K562 (cell line): ENCODE results near the gene EID2. TPM values are rescaled to one million over a fixed set of nuclear protein-coding genes. Genes with fewer than 3 reads are reported as not detected.

Source experiments
- ATAC-seq: fragments of 200-7000 bp; cut with Tn5 transposase; 3 replicates; pipeline ENCODE4 v1.9.1; 2020; ENCODE audit warnings: moderate library complexity
- BruUV-seq: library from RNA; stranded (reverse); fragments of 400-500 nt; replicated peaks from 2 replicates; lab custom pipeline; 2021; lab: Mats Ljungman, UMichigan
- CTCF ChIA-PET: fragments of 300-600 bp; formaldehyde crosslinking; extraction: SDS; loops from one replicate; lab custom pipeline; 2021; ENCODE audit warnings: low intra/inter-chr PET ratio; lab: Yijun Ruan, JAX
- POLR2A ChIA-PET: fragments of 300-600, 350-650 bp; sonication (Branson Sonifier 250); formaldehyde crosslinking; extraction: SDS; loops from one replicate; lab custom pipeline; 2021; ENCODE audit warnings: antibody characterized with exemption, inconsistent platforms; lab: Yijun Ruan, JAX
- DNase-seq, 4 experiments: peaks; one replicate each; pipeline versions ENCODE4 v3.0.0 to v3.0.0-alpha.2; 2011 to 2018; ENCODE audit warnings: low spot score in 3 of 4, mixed read lengths in 3 of 4; ENCODE audit errors: extremely low read depth in 1 of 4
- FAIRE-seq: peaks from 2 replicates; lab custom pipeline; 2011; peaks lifted over from hg19 to GRCh38; lab: Jason Lieb, UNC
- H2AFZ ChIP-seq: 2 replicates; pipeline ENCODE4 v1.6.0; 2011; ENCODE audit warnings: low read depth, low read length, control low read depth, inconsistent platforms
- H3K27ac ChIP-seq: fragments of 200-600 bp; 3 replicates; pipeline ENCODE4 v1.8.0; 2011; ENCODE audit warnings: low read depth, mild to moderate bottlenecking, control low read depth, inconsistent platforms, low read length, moderate library complexity, mixed read lengths; ENCODE audit errors: extremely low read depth
- H3K27me3 ChIP-seq, 2 experiments: fragments of 300-600 bp in 1 of 2; 2 replicates in 1 of 2; 3 replicates in 1 of 2; pipeline versions ENCODE4 v1.6.0 to v1.8.0; 2011; ENCODE audit warnings: inconsistent platforms in 2 of 2, low read length in 2 of 2, mild to moderate bottlenecking in 1 of 2, mixed read lengths in 1 of 2, moderate library complexity in 1 of 2; ENCODE audit not compliant: control insufficient read depth in 2 of 2, insufficient read depth in 2 of 2
- H3K36me3 ChIP-seq: fragments of 300-600 bp; 3 replicates; pipeline ENCODE4 v1.8.0; 2011; ENCODE audit warnings: mild to moderate bottlenecking, low read length, inconsistent platforms; ENCODE audit not compliant: control insufficient read depth, insufficient read depth
- H3K4me1 ChIP-seq, 2 experiments: fragments of 200-600 bp in 1 of 2; replicated peaks in 1 of 2; 2 replicates in 1 of 2; 3 replicates in 1 of 2; pipeline versions ENCODE4 v1.5.1 to v1.8.0; 2011; ENCODE audit warnings: inconsistent platforms in 2 of 2, low read length in 2 of 2, mild to moderate bottlenecking in 1 of 2, mixed read lengths in 1 of 2, moderate library complexity in 1 of 2; ENCODE audit not compliant: control insufficient read depth in 2 of 2, insufficient read depth in 2 of 2
- H3K4me2 ChIP-seq: 2 replicates; pipeline ENCODE4 v1.6.1; 2011; ENCODE audit warnings: low read length, control low read depth, inconsistent platforms, mixed read lengths; ENCODE audit not compliant: insufficient read depth
- H3K4me3 ChIP-seq: fragments of 200-600 bp; sonication (generic), shearing (Covaris generic); 2 replicates; pipeline ENCODE4 v1.5.1; 2016; ENCODE audit warnings: control low read depth, inconsistent platforms
- H3K79me2 ChIP-seq: fragments of 200-600 bp; 3 replicates; pipeline ENCODE4 v1.8.0; 2011; ENCODE audit warnings: low read length, inconsistent platforms; ENCODE audit not compliant: control insufficient read depth, insufficient read depth
- H3K9ac ChIP-seq, 2 experiments: 2 replicates each; pipeline versions ENCODE4 v1.6.0 to v1.6.1; 2011; ENCODE audit warnings: low read depth in 2 of 2, low read length in 2 of 2, control low read depth in 1 of 2, inconsistent platforms in 1 of 2, mild to moderate bottlenecking in 1 of 2, mixed read lengths in 1 of 2; ENCODE audit not compliant: insufficient read depth in 1 of 2
- H3K9me1 ChIP-seq: one replicate; pipeline ENCODE4 v1.6.0; 2011; ENCODE audit warnings: inconsistent platforms, mild to moderate bottlenecking, low read length, moderate library complexity; ENCODE audit not compliant: control insufficient read depth, insufficient read depth
- H3K9me3 ChIP-seq: replicated peaks from 2 replicates; pipeline ENCODE4 v1.5.1; 2011; ENCODE audit warnings: low read depth, low read length, inconsistent platforms; ENCODE audit not compliant: control insufficient read depth, insufficient read depth
- H4K20me1 ChIP-seq: replicated peaks from 2 replicates; pipeline ENCODE4 v1.6.1; 2011; ENCODE audit warnings: low read length, inconsistent platforms, mixed read lengths; ENCODE audit not compliant: control insufficient read depth, insufficient read depth
- BCOR ChIP-seq: fragments of 450-650 bp; IDR thresholded peaks from 2 replicates; pipeline ENCODE4 v1.6.1; 2016
- BRD4 ChIP-seq: fragments of 200-600 bp; sonication (generic); IDR thresholded peaks from 2 replicates; pipeline ENCODE4 v1.6.1; 2017; ENCODE audit warnings: inconsistent platforms
- CBX2 ChIP-seq: fragments of 200-600 bp; sonication (generic); IDR thresholded peaks from one replicate; pipeline ENCODE4 v1.6.1; 2012; ENCODE audit warnings: mild to moderate bottlenecking, low read length, inconsistent platforms; ENCODE audit not compliant: insufficient read depth, poor library complexity, severe bottlenecking
- CC2D1A ChIP-seq: fragments of 450-650 bp; IDR thresholded peaks from 2 replicates; pipeline ENCODE4 v1.6.1; 2017; ENCODE audit warnings: mild to moderate bottlenecking
- DIDO1 ChIP-seq: fragments of 450-650 bp; IDR thresholded peaks from 2 replicates; pipeline ENCODE4 v1.6.1; 2016; ENCODE audit warnings: low read depth, missing biosample characterization, missing genetic modification characterization
- ELF2 ChIP-seq: fragments of 250-450 bp; sonication (Bioruptor Pico); IDR thresholded peaks from 2 replicates; pipeline ENCODE4 v1.5.0; 2021; ENCODE audit warnings: mild to moderate bottlenecking
- EP300 ChIP-seq: IDR thresholded peaks from 2 replicates; pipeline ENCODE4 v1.6.1; 2012; ENCODE audit warnings: low read length, improper control_type of control experiment
- MBD2 ChIP-seq: sonication (generic); IDR thresholded peaks from 2 replicates; pipeline ENCODE4 v1.6.1; 2016; ENCODE audit warnings: low read depth, borderline replicate concordance
- MCM7 ChIP-seq, 2 experiments: fragments of 450-650 bp; IDR thresholded peaks; 2 replicates each; pipeline ENCODE4 v1.6.1; 2016 to 2018
- MIER1 ChIP-seq: fragments of 450-650 bp; IDR thresholded peaks from 2 replicates; pipeline ENCODE4 v1.6.1; 2016; ENCODE audit warnings: antibody characterized with exemption, mild to moderate bottlenecking, low read depth
- NR3C1 ChIP-seq: sonication (generic); formaldehyde crosslinking; IDR thresholded peaks from 2 replicates; pipeline ENCODE4 v1.8.1; 2022; ENCODE audit warnings: missing genetic modification reagents
- RBM14 ChIP-seq: fragments of 200-400 bp; formaldehyde crosslinking; IDR thresholded peaks from 2 replicates; pipeline ENCODE4 v1.6.1; 2018; ENCODE audit warnings: low read depth, mild to moderate bottlenecking, low read length, moderate library complexity, borderline replicate concordance; ENCODE audit not compliant: insufficient read depth
- TCF7 ChIP-seq: sonication (generic); IDR thresholded peaks from 2 replicates; pipeline ENCODE4 v1.6.1; 2016; ENCODE audit warnings: antibody characterized with exemption, borderline replicate concordance
- ZBTB1 ChIP-seq: sonication (generic); formaldehyde crosslinking; IDR thresholded peaks from 2 replicates; pipeline ENCODE4 v1.8.1; 2023; ENCODE audit warnings: missing genetic modification reagents, low read depth, mild to moderate bottlenecking, borderline replicate concordance
- WGBS: fragments of 100-300 bp; shearing (Covaris generic); methylation state at CpG from one replicate; pipeline ENCODE4 v1.1.6; 2016; ENCODE audit warnings: low coverage, mixed read lengths; ENCODE audit not compliant: insufficient coverage; ENCODE audit errors: missing lambda C conversion rate; 5-methylcytosine and 5-hydroxymethylcytosine counted together
- in situ Hi-C: fragments of 300-500 bp; cut with MboI; formaldehyde crosslinking; loops from 4 replicates; pipeline ENCODE4 v1.15.0; 2018; ENCODE audit warnings: inconsistent platforms, mixed read lengths
- intact Hi-C: fragments of 100-400 bp; cut with micrococcal nuclease; formaldehyde crosslinking; loops from 2 replicates; pipeline ENCODE4 v1.14.2; 2022
- polyA plus RNA-seq, 8 experiments: library from polyadenylated mRNA; depleted of rRNA in 4 of 8; stranded (reverse) in 5 of 8; unstranded in 3 of 8; fragments of >200 nt; fragmentation: Nextera tagmentation in 2 of 8; fragmentation: Illumina TruSeq in 1 of 8; extraction: Ambion mirVana in 2 of 8; extraction: Trizol in 1 of 8; gene quantifications; 2 replicates each; pipeline versions ENCODE4 v1.2.1 to v1.2.3, GENCODE V29; 2011 to 2014; ENCODE audit warnings: inconsistent platforms in 1 of 8, missing spikeins in 1 of 8
- total RNA-seq, 7 experiments: library from RNA; depleted of rRNA in 6 of 7; stranded (reverse); fragments of >200 nt in 6 of 7; fragmentation: Illumina TruSeq in 2 of 7; extraction: Trizol in 2 of 7; gene quantifications; 2 replicates each; pipeline versions ENCODE4 v1.2.1 to v1.2.3, GENCODE V29; 2011 to 2021; ENCODE audit warnings: low replicate concordance in 1 of 7
- TF ChIP-seq, protein P1 (sequence below): sonication (generic); formaldehyde crosslinking; IDR thresholded peaks from 2 replicates; pipeline ENCODE4 v1.8.0; 2022; ENCODE audit warnings: missing genetic modification reagents, mild to moderate bottlenecking, borderline replicate concordance

The EID2 gene
- total and polyA plus RNA-seq, 9 of the 15 experiments (the other 6 are each of a cell fraction or from before 2014, with no cell fraction given), result 2.5 to 18.5 (median 11.3) TPM

DNA sequence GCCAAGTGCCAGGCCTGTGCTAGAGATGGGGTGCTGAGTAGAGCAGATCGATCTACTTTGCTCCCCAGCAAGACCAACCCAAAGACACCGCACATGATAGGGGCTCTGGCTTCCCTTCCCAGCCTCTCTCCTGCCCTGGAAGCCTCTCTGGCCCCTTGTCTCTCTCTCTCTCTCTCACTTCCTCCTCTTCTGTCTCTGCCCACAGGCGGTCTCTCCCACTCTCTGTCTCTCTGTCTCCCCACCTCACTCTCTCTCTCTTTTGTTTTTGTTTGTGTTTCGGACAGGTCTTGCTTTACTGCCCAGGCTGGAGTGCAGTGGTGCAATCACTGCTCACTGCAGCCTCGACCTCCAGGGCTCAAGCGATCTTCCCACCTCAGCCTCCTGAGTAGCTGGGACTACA lies 23.7 kb downstream of the EID2 start:
- 0 out of 4 replicates have a peak, but pooled peaks of 1 of the 2 experiments have one; percentile 9 for TF ChIP-seq MCM7 (IDR thresholded peaks at IDR 0.05)
- no peak for TF ChIP-seq CC2D1A
- TF ChIP-seq BCOR, result peak; percentile 28; the same call in 1 of the 2 replicates
- TF ChIP-seq BRD4, result no peak
- Histone ChIP-seq H3K27ac (no peak overlapping the region), H3K36me3 (no peaks in the 10 kb centered on the region), H3K9ac (peak overlapping the region in 1 of 2 experiments; percentile 2; a peak in 1 of 4 replicates), H3K4me3 (no peak overlapping the region), H3K79me2 (no peaks in the 10 kb centered on the region), H3K9me1 (no peaks in the 10 kb centered on the region), H4K20me1 (no peaks in the 10 kb centered on the region), H2AFZ (no peak overlapping the region), H3K4me1 (peaks cover 21 to 32% of the 10 kb centered on the region in 2 experiments; a peak in 4 of 5 replicates), H3K27me3 (peaks cover 4 to 19% of the 10 kb centered on the region in 2 experiments; a peak in 4 of 5 replicates), H3K4me2 (no peak overlapping the region), H3K9me3 (no peaks in the 10 kb centered on the region)
- intact Hi-C loops (no loop called here), in situ Hi-C loops (no loop called here)
- BruUV-seq, result no TSS peak
- ChIA-PET POLR2A (no interaction called here), CTCF (no interaction called here)
- WGBS, result 34% methylated on average over 6 of the region's 6 CpGs
- DNase-seq (no peak), ATAC-seq (no peak), FAIRE-seq (no peak)

DNA sequence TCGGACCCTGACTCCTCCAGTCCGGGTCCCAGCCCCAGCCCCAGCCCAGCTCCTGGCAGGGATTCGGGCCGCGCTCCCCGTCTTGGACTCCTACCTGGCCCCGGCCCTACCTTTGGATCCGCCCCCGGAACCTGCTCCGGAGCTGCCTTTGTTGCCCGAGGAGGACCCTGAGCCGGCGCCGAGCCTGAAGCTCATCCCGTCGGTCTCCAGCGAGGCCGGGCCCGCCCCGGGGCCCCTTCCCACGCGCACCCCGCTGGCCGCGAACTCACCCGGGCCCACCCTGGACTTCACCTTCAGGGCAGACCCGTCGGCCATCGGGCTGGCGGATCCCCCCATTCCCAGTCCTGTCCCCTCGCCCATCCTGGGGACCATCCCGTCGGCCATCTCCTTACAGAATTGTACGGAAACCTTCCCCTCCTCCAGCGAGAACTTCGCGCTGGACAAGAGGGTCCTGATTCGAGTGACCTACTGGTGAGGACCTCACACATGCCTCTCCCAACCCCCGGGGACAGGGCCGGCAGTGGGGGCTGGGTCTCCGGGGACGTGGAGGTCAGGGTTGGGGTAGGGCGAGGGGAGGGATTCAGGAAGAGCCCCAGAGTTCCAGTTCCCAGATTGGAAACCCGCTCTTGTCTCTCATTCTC lies 24.3 kb downstream of the EID2 start:
- 80% methylated on average over 23 of the region's 44 CpGs for WGBS
- no peak overlapping the region for H3K4me3 ChIP-seq
- no peaks in the 10 kb centered on the region for H3K36me3 ChIP-seq
- H3K27ac ChIP-seq, result no peak overlapping the region
- H3K27me3 ChIP-seq, result peaks cover 4 to 19% of the 10 kb centered on the region in 2 experiments; a peak in 4 of 5 replicates
- no peak overlapping the region for H3K4me2 ChIP-seq
- ATAC-seq (no peak), FAIRE-seq (no peak), DNase-seq (no peak)
- in situ Hi-C loops (no loop called here), intact Hi-C loops (no loop called here)
- no peak overlapping the region for H2AFZ ChIP-seq
- H3K79me2 ChIP-seq, result no peaks in the 10 kb centered on the region
- CTCF ChIA-PET, result no interaction called here
- no peaks in the 10 kb centered on the region for H3K9me3 ChIP-seq
- H3K4me1 ChIP-seq, result peaks cover 21 to 32% of the 10 kb centered on the region in 2 experiments; a peak in 4 of 5 replicates
- H3K9ac ChIP-seq, result no peak overlapping the region; a peak in 1 of 4 replicates
- BruUV-seq, result no TSS peak
- POLR2A ChIA-PET, result no interaction called here
- no peaks in the 10 kb centered on the region for H3K9me1 ChIP-seq
- no peaks in the 10 kb centered on the region for H4K20me1 ChIP-seq
- TF ChIP-seq NR3C1 (CRISPR knock-in tag) (no peak), MIER1 (no peak), CBX2 (no peak), TCF7 (no peak), ZBTB1 (CRISPR knock-in tag) (no peak), RBM14 (no peak), EP300 (no peak), DIDO1 (tag) (no peak), ELF2 (CRISPR knock-in tag) (no peak), MBD2 (no peak)
- TF ChIP-seq, protein P1, sequence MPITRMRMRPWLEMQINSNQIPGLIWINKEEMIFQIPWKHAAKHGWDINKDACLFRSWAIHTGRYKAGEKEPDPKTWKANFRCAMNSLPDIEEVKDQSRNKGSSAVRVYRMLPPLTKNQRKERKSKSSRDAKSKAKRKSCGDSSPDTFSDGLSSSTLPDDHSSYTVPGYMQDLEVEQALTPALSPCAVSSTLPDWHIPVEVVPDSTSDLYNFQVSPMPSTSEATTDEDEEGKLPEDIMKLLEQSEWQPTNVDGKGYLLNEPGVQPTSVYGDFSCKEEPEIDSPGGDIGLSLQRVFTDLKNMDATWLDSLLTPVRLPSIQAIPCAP (CRISPR knock-in tag), result no peak
